GM12878 (cell line): Measurements from ENCODE around the gene CRYBA2. TPM values are rescaled to one million over a fixed set of nuclear protein-coding genes. Genes with fewer than 3 reads are reported as not detected.

ENCODE experiments used
- ATAC-seq: fragments of 200-7000 bp; cut with Tn5 transposase; 3 replicates; pipeline ENCODE4 v1.9.1; 2020; ENCODE audit warnings: mild to moderate bottlenecking, moderate library complexity
- BruUV-seq: library from RNA; stranded (reverse); fragments of 400-500 nt; replicated peaks from 2 replicates; lab custom pipeline; 2021; lab: Mats Ljungman, UMichigan
- CTCF ChIA-PET: fragments of 300-600 bp; sonication (Branson Sonifier 250); formaldehyde crosslinking; extraction: SDS; loops from one replicate; lab custom pipeline; 2021; ENCODE audit warnings: inconsistent platforms; lab: Yijun Ruan, JAX
- POLR2A ChIA-PET: fragments of 350-600 bp; formaldehyde crosslinking; extraction: SDS; loops from one replicate; lab custom pipeline; 2021; ENCODE audit warnings: inconsistent platforms; lab: Charles Lee
- RAD21 ChIA-PET: fragments of 300-600 bp; sonication (Branson Sonifier 250); formaldehyde crosslinking; loops from one replicate; lab custom pipeline; 2023; ENCODE audit warnings: antibody characterized with exemption; ENCODE audit not compliant: unreplicated experiment; lab: Charles Lee
- SMC1A ChIA-PET: fragments of 300-600 bp; sonication (Branson Sonifier 250); formaldehyde crosslinking; loops from one replicate; lab custom pipeline; 2023; ENCODE audit not compliant: unreplicated experiment, uncharacterized antibody; lab: Charles Lee
- DNase-seq: peaks from one replicate; pipeline ENCODE4 v3.0.0-alpha.2; 2011; ENCODE audit warnings: low read depth, low spot score
- FAIRE-seq: peaks from 3 replicates; lab custom pipeline; 2011; peaks lifted over from hg19 to GRCh38; lab: Jason Lieb, UNC
- H2AFZ ChIP-seq: 2 replicates; pipeline ENCODE4 v1.6.0; 2011; ENCODE audit warnings: low read depth, low read length, control low read depth; ENCODE audit not compliant: control insufficient read depth
- H3K27ac ChIP-seq: 2 replicates; pipeline ENCODE4 v1.5.1; 2011; ENCODE audit warnings: control low read depth; ENCODE audit not compliant: control insufficient read depth, insufficient read depth
- H3K27me3 ChIP-seq, 2 experiments: replicated peaks in 1 of 2; 2 replicates each; pipeline versions ENCODE4 v1.6.0 to v1.6.1; 2011; ENCODE audit warnings: low read length in 1 of 2; ENCODE audit not compliant: control insufficient read depth in 2 of 2, insufficient read depth in 2 of 2
- H3K36me3 ChIP-seq, 2 experiments: 2 replicates each; pipeline ENCODE4 v1.5.1; 2011; ENCODE audit warnings: low read length in 1 of 2; ENCODE audit not compliant: control insufficient read depth in 2 of 2, insufficient read depth in 2 of 2
- H3K4me1 ChIP-seq: 2 replicates; pipeline ENCODE4 v1.6.1; 2011; ENCODE audit warnings: mild to moderate bottlenecking, low read length, moderate library complexity, mixed read lengths; ENCODE audit not compliant: control insufficient read depth, insufficient read depth
- H3K4me2 ChIP-seq: 2 replicates; pipeline ENCODE4 v1.6.0; 2011; ENCODE audit warnings: control low read depth; ENCODE audit not compliant: control insufficient read depth, insufficient read depth
- H3K4me3 ChIP-seq: fragments of 200-600 bp; sonication (generic); 2 replicates; pipeline ENCODE4 v1.5.1; 2016
- H3K79me2 ChIP-seq: 2 replicates; pipeline ENCODE4 v1.6.0; 2011; ENCODE audit warnings: low read length; ENCODE audit not compliant: control insufficient read depth, insufficient read depth
- H3K9ac ChIP-seq: 2 replicates; pipeline ENCODE4 v1.8.0; 2011; ENCODE audit warnings: low read length, control low read depth, mixed read lengths; ENCODE audit not compliant: control insufficient read depth, insufficient read depth
- H3K9me3 ChIP-seq: replicated peaks from 3 replicates; pipeline ENCODE4 v1.5.1; 2011; ENCODE audit warnings: mild to moderate bottlenecking, low read length; ENCODE audit not compliant: control insufficient read depth, insufficient read depth
- H4K20me1 ChIP-seq: 2 replicates; pipeline ENCODE4 v1.6.0; 2011; ENCODE audit not compliant: control insufficient read depth, insufficient read depth
- CREB1 ChIP-seq: IDR thresholded peaks from 2 replicates; pipeline ENCODE4 v1.6.1; 2012; ENCODE audit warnings: low read depth, mild to moderate bottlenecking, inconsistent platforms
- DPF2 ChIP-seq: fragments of 450-650 bp; IDR thresholded peaks from 2 replicates; pipeline ENCODE4 v1.6.1; 2017; ENCODE audit warnings: mild to moderate bottlenecking
- ESRRA ChIP-seq: IDR thresholded peaks from 2 replicates; pipeline ENCODE4 v1.6.1; 2012; ENCODE audit warnings: mild to moderate bottlenecking, low read length, improper control_type of control experiment
- HCFC1 ChIP-seq: fragments of 150-350 bp; IDR thresholded peaks from 2 replicates; pipeline ENCODE4 v1.6.1; 2014; ENCODE audit warnings: low read length
- HDAC6 ChIP-seq: fragments of 200-600 bp; sonication (generic); IDR thresholded peaks from one replicate; pipeline ENCODE4 v1.8.0; 2017; ENCODE audit warnings: antibody characterized with exemption; ENCODE audit not compliant: unreplicated experiment
- NFXL1 ChIP-seq: fragments of 450-650 bp; IDR thresholded peaks from 2 replicates; pipeline ENCODE4 v1.6.1; 2017; ENCODE audit warnings: antibody characterized with exemption, mild to moderate bottlenecking, borderline replicate concordance
- NR2C2 ChIP-seq: IDR thresholded peaks from 2 replicates; pipeline ENCODE4 v1.6.1; 2011; ENCODE audit warnings: borderline replicate concordance, low read depth; ENCODE audit not compliant: control insufficient read depth, insufficient read length
- RAD51 ChIP-seq: fragments of 450-650 bp; IDR thresholded peaks from 2 replicates; pipeline ENCODE4 v1.6.1; 2016; ENCODE audit warnings: moderate library complexity, mild to moderate bottlenecking, inconsistent platforms
- REST ChIP-seq: IDR thresholded peaks from 2 replicates; pipeline ENCODE4 v1.6.1; 2012; ENCODE audit warnings: mild to moderate bottlenecking, low read depth, low read length
- SMAD5 ChIP-seq: IDR thresholded peaks from 2 replicates; pipeline ENCODE4 v1.6.1; 2016; ENCODE audit warnings: antibody characterized with exemption, low read depth
- SMARCA5 ChIP-seq: fragments of 450-650 bp; IDR thresholded peaks from 2 replicates; pipeline ENCODE4 v1.6.1; 2017; ENCODE audit warnings: mild to moderate bottlenecking
- SREBF2 ChIP-seq: IDR thresholded peaks from 2 replicates; pipeline ENCODE4 v1.6.1; 2012; ENCODE audit warnings: mild to moderate bottlenecking, low read length
- TARDBP ChIP-seq: IDR thresholded peaks from 2 replicates; pipeline ENCODE4 v1.6.1; 2016; ENCODE audit warnings: borderline replicate concordance
- TCF3 ChIP-seq: IDR thresholded peaks from 2 replicates; pipeline ENCODE4 v1.6.1; 2012; ENCODE audit warnings: low read depth, mild to moderate bottlenecking, low read length, borderline replicate concordance; ENCODE audit not compliant: insufficient read depth
- ZNF24 ChIP-seq: fragments of 450-650 bp; IDR thresholded peaks from 2 replicates; pipeline ENCODE4 v1.6.1; 2017; ENCODE audit warnings: antibody characterized with exemption, mild to moderate bottlenecking
- ZNF274 ChIP-seq: IDR thresholded peaks from one replicate; pipeline ENCODE4 v1.8.0; 2011; ENCODE audit not compliant: insufficient read length, insufficient read depth
- WGBS: methylation state at CpG from one replicate; pipeline ENCODE4 v1.1.6; 2016; ENCODE audit warnings: low lambda C conversion rate; ENCODE audit not compliant: insufficient replicate concordance, insufficient coverage; ENCODE audit errors: missing lambda C conversion rate; 5-methylcytosine and 5-hydroxymethylcytosine counted together
- in situ Hi-C: fragments of 300-500 bp; cut with MboI; formaldehyde crosslinking; loops from 9 replicates; pipeline ENCODE4 v1.14.3; 2018; ENCODE audit warnings: mixed read lengths
- intact Hi-C: fragments of 100-400 bp; cut with micrococcal nuclease; formaldehyde crosslinking; loops from one replicate; pipeline ENCODE4 v1.14.2; 2022; ENCODE audit not compliant: unreplicated experiment
- polyA plus RNA-seq, 11 experiments: library from polyadenylated mRNA; depleted of rRNA in 4 of 11; unstranded in 6 of 11; stranded (reverse) in 5 of 11; fragments of >200 nt; fragmentation: Nextera tagmentation in 4 of 11; fragmentation: Illumina TruSeq in 1 of 11; extraction: Ambion mirVana in 4 of 11; extraction: Trizol in 1 of 11; gene quantifications; 1 replicate in 1 of 11; 2 replicates in 10 of 11; pipeline versions ENCODE4 v1.2.1 to v1.2.3, GENCODE V29; 2011 to 2016; ENCODE audit warnings: inconsistent platforms in 2 of 11, missing spikeins in 2 of 11, low read depth in 1 of 11
- total RNA-seq, 4 experiments: library from RNA; depleted of rRNA in 3 of 4; stranded (reverse); fragments of >200 nt in 3 of 4; fragmentation: Illumina TruSeq in 1 of 4; extraction: Trizol in 1 of 4; gene quantifications; 2 replicates each; pipeline versions ENCODE4 v1.2.1 to v1.2.3, GENCODE V29; 2013 to 2021
- TF ChIP-seq, protein P1 (sequence below): fragments of 450-650 bp; IDR thresholded peaks from 2 replicates; pipeline ENCODE4 v1.6.1; 2018; ENCODE audit warnings: borderline replicate concordance, mild to moderate bottlenecking; ENCODE audit not compliant: partially characterized antibody

The CRYBA2 gene
- total and polyA plus RNA-seq, 10 of the 15 experiments (the other 5 are each of a cell fraction or from before 2014, with no cell fraction given) = not detected

- no peak for TF ChIP-seq DPF2
- no peak for TF ChIP-seq ESRRA
Observed at GRCh38 chr2:218975060-218975777, 18.0 kb downstream of the CRYBA2 start (continued).

DNA sequence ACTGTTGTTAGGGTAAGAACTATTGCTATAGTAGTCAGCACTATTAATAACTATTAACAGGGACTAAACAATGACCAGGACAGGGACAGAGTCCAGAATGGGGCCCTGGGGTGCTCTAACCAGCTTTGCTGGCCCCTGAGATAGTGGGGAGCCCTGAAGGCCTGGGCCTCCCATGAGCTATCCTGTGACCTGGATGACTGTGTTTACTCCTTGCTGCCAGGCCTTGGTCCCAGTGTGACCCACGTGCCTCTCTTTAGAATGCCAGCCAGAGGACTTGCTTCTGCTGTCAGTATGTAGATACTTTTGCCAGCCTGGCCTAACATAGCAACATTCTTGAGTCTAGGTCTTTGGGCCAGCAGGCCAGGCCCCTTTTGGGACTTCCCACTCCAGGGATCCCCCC lies 22.3 kb downstream of the CRYBA2 start:
- WGBS = 0% methylated on average over 1 of the region's 1 CpG
- no peak overlapping the region for H3K9ac ChIP-seq
- BruUV-seq = no TSS peak

More for the DNA sequence above, 22.3 kb downstream of the CRYBA2 start:
- H3K27ac ChIP-seq = no peak overlapping the region
- no peaks in the 10 kb centered on the region for H4K20me1 ChIP-seq
- H3K4me1 ChIP-seq = no peaks in the 10 kb centered on the region
- SMC1A ChIA-PET = no interaction called here
- in situ Hi-C loops (no loop called here), intact Hi-C loops (no loop called here)
- TF ChIP-seq SMARCA5 = no peak
- no peak for TF ChIP-seq REST
- TF ChIP-seq NFXL1 = no peak
- no peak for TF ChIP-seq TCF3
- no peak for TF ChIP-seq TARDBP
- TF ChIP-seq RAD51 = no peak
- TF ChIP-seq DPF2 = no peak
- TF ChIP-seq SMAD5 = no peak
- no peak for TF ChIP-seq NR2C2
- TF ChIP-seq, protein P1, sequence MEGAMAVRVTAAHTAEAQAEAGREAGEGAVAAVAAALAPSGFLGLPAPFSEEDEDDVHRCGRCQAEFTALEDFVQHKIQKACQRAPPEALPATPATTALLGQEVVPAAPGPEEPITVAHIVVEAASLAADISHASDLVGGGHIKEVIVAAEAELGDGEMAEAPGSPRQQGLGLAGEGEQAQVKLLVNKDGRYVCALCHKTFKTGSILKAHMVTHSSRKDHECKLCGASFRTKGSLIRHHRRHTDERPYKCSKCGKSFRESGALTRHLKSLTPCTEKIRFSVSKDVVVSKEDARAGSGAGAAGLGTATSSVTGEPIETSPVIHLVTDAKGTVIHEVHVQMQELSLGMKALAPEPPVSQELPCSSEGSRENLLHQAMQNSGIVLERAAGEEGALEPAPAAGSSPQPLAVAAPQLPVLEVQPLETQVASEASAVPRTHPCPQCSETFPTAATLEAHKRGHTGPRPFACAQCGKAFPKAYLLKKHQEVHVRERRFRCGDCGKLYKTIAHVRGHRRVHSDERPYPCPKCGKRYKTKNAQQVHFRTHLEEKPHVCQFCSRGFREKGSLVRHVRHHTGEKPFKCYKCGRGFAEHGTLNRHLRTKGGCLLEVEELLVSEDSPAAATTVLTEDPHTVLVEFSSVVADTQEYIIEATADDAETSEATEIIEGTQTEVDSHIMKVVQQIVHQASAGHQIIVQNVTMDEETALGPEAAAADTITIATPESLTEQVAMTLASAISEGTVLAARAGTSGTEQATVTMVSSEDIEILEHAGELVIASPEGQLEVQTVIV = no peak
- no peak for TF ChIP-seq SREBF2
- no peak for TF ChIP-seq ZNF24
- no peak for TF ChIP-seq HCFC1
- TF ChIP-seq ZNF274 = no peak
- no peak for TF ChIP-seq HDAC6
- no peak for TF ChIP-seq CREB1
- H3K79me2 ChIP-seq = no peaks in the 10 kb centered on the region
- H3K27me3 ChIP-seq = no peaks in the 10 kb centered on the region; a peak in 2 of 4 replicates
- ATAC-seq = no peak
- H3K36me3 ChIP-seq = no peaks in the 10 kb centered on the region
- no peak for FAIRE-seq
- CTCF ChIA-PET = no interaction called here
- no peaks in the 10 kb centered on the region for H3K9me3 ChIP-seq
- POLR2A ChIA-PET = no interaction called here
- no peak overlapping the region for H2AFZ ChIP-seq
- H3K4me2 ChIP-seq = no peak overlapping the region
- RAD21 ChIA-PET = no interaction called here
- H3K4me3 ChIP-seq = no peak overlapping the region
- DNase-seq = no peak
